Measurements from ENCODE around the gene TMEM174.
A peak's percentile ranks its signal among the peaks of the same experiment; 100 is the strongest.

- TF ChIP-seq CEBPB (IDR thresholded peaks at IDR 0.05) (no peak), TAF1 (IDR thresholded peaks at IDR 0.05; ENCODE audit: low read depth) (peak; percentile 40; the same call in 1 of the 2 replicates), RAD21 (IDR thresholded peaks at IDR 0.05; ENCODE audit: low read depth) (peak; percentile 81)
Observed at GRCh38 chr5:73215891-73216610, 43.1 kb downstream of the TMEM174 start.

Data from Ishikawa (cell line).